K562 (cell line): Measurements from ENCODE around the gene KCTD18. TPM values are rescaled to one million over a fixed set of nuclear protein-coding genes. Genes with fewer than 3 reads are reported as not detected.

Experiments used
- CHD1 ChIP-seq: fragments of 200-600 bp; sonication (generic); IDR thresholded peaks from one replicate; pipeline ENCODE4 v1.6.1; 2012; ENCODE audit warnings: mild to moderate bottlenecking, moderate library complexity, low read length, inconsistent platforms
- IRF2 ChIP-seq: sonication (generic); formaldehyde crosslinking; IDR thresholded peaks from 2 replicates; pipeline ENCODE4 v1.8.1; 2022; ENCODE audit warnings: mild to moderate bottlenecking, missing genetic modification reagents
- NCOA1 ChIP-seq: fragments of 450-650 bp; IDR thresholded peaks from 2 replicates; pipeline ENCODE4 v1.6.1; 2016; ENCODE audit warnings: low read depth
- NR4A1 ChIP-seq, 2 experiments: fragments of 250-450 bp in 1 of 2; fragments of 450-650 bp in 1 of 2; sonication (Bioruptor Pico) in 1 of 2; IDR thresholded peaks; 2 replicates each; pipeline versions ENCODE4 v1.4.0 to v1.6.1; 2016 to 2020; ENCODE audit warnings: mild to moderate bottlenecking in 2 of 2, missing compliant biosample characterization in 1 of 2, missing genetic modification characterization in 1 of 2, moderate library complexity in 1 of 2
- RBM17 ChIP-seq: fragments of 200-400 bp; formaldehyde crosslinking; IDR thresholded peaks from 2 replicates; pipeline ENCODE4 v1.6.1; 2017; ENCODE audit warnings: low read depth, mild to moderate bottlenecking, low read length, borderline replicate concordance
- SMAD2 ChIP-seq: fragments of 150-350 bp; IDR thresholded peaks from 2 replicates; pipeline ENCODE4 v1.6.1; 2014; ENCODE audit warnings: low read depth, mild to moderate bottlenecking, low read length
- SPI1 ChIP-seq: IDR thresholded peaks from 2 replicates; pipeline ENCODE4 v1.6.1; 2011; ENCODE audit warnings: low read depth, low read length, control low read depth, borderline replicate concordance
- TARDBP ChIP-seq: fragments of 450-650 bp; IDR thresholded peaks from 2 replicates; pipeline ENCODE4 v1.6.1; 2016
- TOE1 ChIP-seq, 2 experiments: fragments of 450-650 bp in 1 of 2; sonication (generic) in 1 of 2; formaldehyde crosslinking in 1 of 2; IDR thresholded peaks; 2 replicates each; pipeline versions ENCODE4 v1.7.1 to v1.8.0; 2016 to 2022; ENCODE audit warnings: borderline replicate concordance in 2 of 2, mild to moderate bottlenecking in 2 of 2, antibody characterized with exemption in 1 of 2, inconsistent platforms in 1 of 2, low read depth in 1 of 2, missing genetic modification reagents in 1 of 2, moderate library complexity in 1 of 2
- ZC3H11A ChIP-seq: IDR thresholded peaks from 2 replicates; pipeline ENCODE4 v1.6.1; 2012; ENCODE audit warnings: low read depth, low read length, improper control_type of control experiment
- ZNF24 ChIP-seq: fragments of 450-650 bp; IDR thresholded peaks from 2 replicates; pipeline ENCODE4 v1.6.1; 2016
- ZNF699 ChIP-seq: fragments of 250-450 bp; sonication (Bioruptor Pico); IDR thresholded peaks from 2 replicates; pipeline ENCODE4 v1.8.0; 2021; ENCODE audit warnings: mild to moderate bottlenecking, moderate library complexity; ENCODE audit not compliant: insufficient replicate concordance
- ZNF717 ChIP-seq: fragments of 250-450 bp; sonication (Bioruptor Pico); IDR thresholded peaks from 2 replicates; pipeline ENCODE4 v1.5.0; 2021
- polyA plus RNA-seq, 8 experiments: library from polyadenylated mRNA; depleted of rRNA in 4 of 8; stranded (reverse) in 5 of 8; unstranded in 3 of 8; fragments of >200 nt; fragmentation: Nextera tagmentation in 2 of 8; fragmentation: Illumina TruSeq in 1 of 8; extraction: Ambion mirVana in 2 of 8; extraction: Trizol in 1 of 8; gene quantifications; 2 replicates each; pipeline versions ENCODE4 v1.2.1 to v1.2.3, GENCODE V29; 2011 to 2014; ENCODE audit warnings: inconsistent platforms in 1 of 8, missing spikeins in 1 of 8
- total RNA-seq, 7 experiments: library from RNA; depleted of rRNA in 6 of 7; stranded (reverse); fragments of >200 nt in 6 of 7; fragmentation: Illumina TruSeq in 2 of 7; extraction: Trizol in 2 of 7; gene quantifications; 2 replicates each; pipeline versions ENCODE4 v1.2.1 to v1.2.3, GENCODE V29; 2011 to 2021; ENCODE audit warnings: low replicate concordance in 1 of 7
- TF ChIP-seq, protein P1 (sequence below), 2 experiments: fragments of 200-800 bp in 1 of 2; sonication (Bioruptor generic) in 1 of 2; sonication (generic) in 1 of 2; formaldehyde crosslinking in 1 of 2; IDR thresholded peaks in 1 of 2; conservative IDR thresholded peaks in 1 of 2; 2 replicates each; pipeline versions ENCODE4 v1.5.0 to v1.6.1; 2016 to 2020; ENCODE audit warnings: missing compliant biosample characterization in 1 of 2, missing genetic modification characterization in 1 of 2, missing genetic modification reagents in 1 of 2
- TF ChIP-seq, protein P2 (sequence below): fragments of 250-450 bp; sonication (Bioruptor Pico); IDR thresholded peaks from 2 replicates; pipeline ENCODE4 v1.4.0; 2020; ENCODE audit warnings: borderline replicate concordance
- TF ChIP-seq, protein P3 (sequence below): IDR thresholded peaks from 2 replicates; pipeline ENCODE4 v1.6.1; 2011; ENCODE audit not compliant: insufficient read length; ENCODE audit errors: extremely low read depth
- TF ChIP-seq, protein P4 (sequence below), 2 experiments: IDR thresholded peaks in 1 of 2; conservative IDR thresholded peaks in 1 of 2; 2 replicates each; pipeline ENCODE4 v1.6.1; 2016; ENCODE audit warnings: low read depth in 2 of 2, mild to moderate bottlenecking in 1 of 2, missing compliant biosample characterization in 1 of 2, missing genetic modification characterization in 1 of 2, moderate library complexity in 1 of 2

KCTD18 gene
- total and polyA plus RNA-seq, 9 of the 15 experiments (the other 6 are each of a cell fraction or from before 2014, with no cell fraction given) = 0.39 to 5.4 (median 3.8) TPM

DNA sequence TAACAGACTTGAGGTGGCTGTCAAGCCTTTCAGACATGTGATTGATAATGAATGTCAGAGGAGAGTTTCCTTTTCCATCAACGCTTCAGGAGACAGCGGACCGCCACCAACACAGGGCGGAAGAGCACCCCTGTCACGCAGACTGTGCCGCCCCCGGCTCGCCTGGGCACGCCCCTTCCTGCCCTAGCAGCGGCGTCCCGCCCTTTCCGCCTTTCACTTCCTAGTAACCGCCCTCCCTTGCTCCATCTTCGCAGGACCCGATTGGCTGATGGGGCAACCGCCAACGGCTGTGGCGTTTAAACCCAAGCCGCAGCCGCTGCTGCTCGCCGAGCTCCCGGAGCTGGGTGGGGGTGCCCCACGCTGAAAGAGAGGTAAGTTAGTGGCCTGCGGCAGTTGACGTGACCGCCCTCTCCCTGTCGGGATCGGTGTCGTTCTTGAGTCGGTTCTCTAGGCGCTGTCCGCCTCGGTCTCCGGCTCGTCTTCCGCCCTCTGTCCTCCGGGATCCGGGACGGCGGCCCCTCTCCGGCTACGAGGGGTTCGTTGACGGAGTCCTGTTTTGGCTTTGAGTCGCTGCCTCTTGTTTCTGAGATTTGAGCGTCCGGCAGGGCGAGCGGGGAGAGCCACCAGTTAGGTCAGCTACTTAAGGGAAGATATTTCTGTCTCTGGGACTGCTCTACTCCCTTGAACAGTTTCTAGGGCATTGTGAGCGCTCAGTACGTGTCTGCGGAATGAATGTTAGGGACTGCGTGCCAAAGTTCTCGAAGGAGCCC is 16.2 kb upstream of the KCTD18 start, which contains the start of gene SGO2 (continued):
- TF ChIP-seq SPI1 (peak; percentile 41; the same call in 1 of the 2 replicates), SMAD2 (no peak), ZNF717 (CRISPR knock-in tag) (no peak), ZNF24 (no peak), CHD1 (no peak), TOE1 (IDR thresholded peaks at IDR 0.05; ENCODE audit: borderline replicate concordance) (0 out of 2 replicates have a peak, but pooled peaks have one; percentile 47), TOE1 (CRISPR knock-in tag; IDR thresholded peaks at IDR 0.05; ENCODE audit: borderline replicate concordance, low read depth) (no peak), ZC3H11A (no peak), IRF2 (CRISPR knock-in tag) (no peak), NR4A1 (CRISPR knock-in tag; IDR thresholded peaks at IDR 0.05) (no peak), NR4A1 (tag; IDR thresholded peaks at IDR 0.05) (no peak), TARDBP (no peak), ZNF699 (CRISPR knock-in tag) (no peak), RBM17 (no peak), NCOA1 (no peak; the same call in 1 of the 2 replicates)
- TF ChIP-seq, protein P1, sequence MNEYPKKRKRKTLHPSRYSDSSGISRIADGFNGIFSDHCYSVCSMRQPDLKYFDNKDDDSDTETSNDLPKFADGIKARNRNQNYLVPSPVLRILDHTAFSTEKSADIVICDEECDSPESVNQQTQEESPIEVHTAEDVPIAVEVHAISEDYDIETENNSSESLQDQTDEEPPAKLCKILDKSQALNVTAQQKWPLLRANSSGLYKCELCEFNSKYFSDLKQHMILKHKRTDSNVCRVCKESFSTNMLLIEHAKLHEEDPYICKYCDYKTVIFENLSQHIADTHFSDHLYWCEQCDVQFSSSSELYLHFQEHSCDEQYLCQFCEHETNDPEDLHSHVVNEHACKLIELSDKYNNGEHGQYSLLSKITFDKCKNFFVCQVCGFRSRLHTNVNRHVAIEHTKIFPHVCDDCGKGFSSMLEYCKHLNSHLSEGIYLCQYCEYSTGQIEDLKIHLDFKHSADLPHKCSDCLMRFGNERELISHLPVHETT (CRISPR knock-in tag; conservative IDR thresholded peaks at IDR 0.05 in 1 of 2, IDR thresholded peaks at IDR 0.05 in 1 of 2) = peak in 1 of 2 experiments; percentile 54; a peak in 1 of 4 replicates
- TF ChIP-seq, protein P2, sequence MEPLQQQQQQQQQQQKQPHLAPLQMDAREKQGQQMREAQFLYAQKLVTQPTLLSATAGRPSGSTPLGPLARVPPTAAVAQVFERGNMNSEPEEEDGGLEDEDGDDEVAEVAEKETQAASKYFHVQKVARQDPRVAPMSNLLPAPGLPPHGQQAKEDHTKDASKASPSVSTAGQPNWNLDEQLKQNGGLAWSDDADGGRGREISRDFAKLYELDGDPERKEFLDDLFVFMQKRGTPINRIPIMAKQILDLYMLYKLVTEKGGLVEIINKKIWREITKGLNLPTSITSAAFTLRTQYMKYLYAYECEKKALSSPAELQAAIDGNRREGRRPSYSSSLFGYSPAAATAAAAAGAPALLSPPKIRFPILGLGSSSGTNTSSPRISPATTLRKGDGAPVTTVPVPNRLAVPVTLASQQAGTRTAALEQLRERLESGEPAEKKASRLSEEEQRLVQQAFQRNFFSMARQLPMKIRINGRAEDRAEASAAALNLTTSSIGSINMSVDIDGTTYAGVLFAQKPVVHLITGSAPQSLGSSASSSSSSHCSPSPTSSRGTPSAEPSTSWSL (CRISPR knock-in tag) = no peak
- TF ChIP-seq, protein P3, sequence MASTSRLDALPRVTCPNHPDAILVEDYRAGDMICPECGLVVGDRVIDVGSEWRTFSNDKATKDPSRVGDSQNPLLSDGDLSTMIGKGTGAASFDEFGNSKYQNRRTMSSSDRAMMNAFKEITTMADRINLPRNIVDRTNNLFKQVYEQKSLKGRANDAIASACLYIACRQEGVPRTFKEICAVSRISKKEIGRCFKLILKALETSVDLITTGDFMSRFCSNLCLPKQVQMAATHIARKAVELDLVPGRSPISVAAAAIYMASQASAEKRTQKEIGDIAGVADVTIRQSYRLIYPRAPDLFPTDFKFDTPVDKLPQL = no peak
- TF ChIP-seq, protein P4, sequence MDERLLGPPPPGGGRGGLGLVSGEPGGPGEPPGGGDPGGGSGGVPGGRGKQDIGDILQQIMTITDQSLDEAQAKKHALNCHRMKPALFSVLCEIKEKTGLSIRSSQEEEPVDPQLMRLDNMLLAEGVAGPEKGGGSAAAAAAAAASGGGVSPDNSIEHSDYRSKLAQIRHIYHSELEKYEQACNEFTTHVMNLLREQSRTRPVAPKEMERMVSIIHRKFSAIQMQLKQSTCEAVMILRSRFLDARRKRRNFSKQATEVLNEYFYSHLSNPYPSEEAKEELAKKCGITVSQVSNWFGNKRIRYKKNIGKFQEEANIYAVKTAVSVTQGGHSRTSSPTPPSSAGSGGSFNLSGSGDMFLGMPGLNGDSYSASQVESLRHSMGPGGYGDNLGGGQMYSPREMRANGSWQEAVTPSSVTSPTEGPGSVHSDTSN (CRISPR knock-in tag; IDR thresholded peaks at IDR 0.05; ENCODE audit: low read depth) = no peak
- TF ChIP-seq, protein P4 (tag; conservative IDR thresholded peaks at IDR 0.05; ENCODE audit: low read depth) = peak; percentile 80
